SK-N-SH (cell line): ENCODE data around the gene BPIFB3. TPM values are rescaled to one million over a fixed set of nuclear protein-coding genes. Genes with fewer than 3 reads are reported as not detected.

Source experiments
- CTCF ChIA-PET: fragments of 300-600, 350-600 bp; formaldehyde crosslinking; extraction: SDS; loops from one replicate; lab custom pipeline; 2021; lab: Yijun Ruan, JAX
- POLR2A ChIA-PET: fragments of 350-600 bp; sonication (Branson Sonifier 250); formaldehyde crosslinking; extraction: SDS; loops from one replicate; lab custom pipeline; 2020; ENCODE audit warnings: antibody characterized with exemption, inconsistent platforms; lab: Yijun Ruan, JAX
- DNase-seq: peaks from one replicate; pipeline ENCODE4 v3.0.0; 2012
- H2AFZ ChIP-seq: fragments of 200-600 bp; sonication (generic); 2 replicates; pipeline ENCODE4 v1.8.1; 2016; ENCODE audit warnings: antibody characterized with exemption, mild to moderate bottlenecking, low read depth
- H3F3A ChIP-seq: fragments of 200-600 bp; sonication (generic); replicated peaks from 2 replicates; pipeline ENCODE3; 2016; ENCODE audit warnings: antibody characterized with exemption, mild to moderate bottlenecking; ENCODE audit not compliant: insufficient read depth
- H3K27ac ChIP-seq, 2 experiments: fragments of 200-500 bp in 1 of 2; fragments of 200-600 bp in 1 of 2; sonication (Bioruptor generic) in 1 of 2; sonication (generic), shearing (Covaris generic) in 1 of 2; 2 replicates each; pipeline versions ENCODE4 v1.5.1 to v1.6.1; 2014 to 2016; ENCODE audit warnings: low read depth in 2 of 2, inconsistent platforms in 1 of 2, low read length in 1 of 2, mild to moderate bottlenecking in 1 of 2, mixed read lengths in 1 of 2
- H3K27me3 ChIP-seq: fragments of 200-600 bp; sonication (generic), shearing (Covaris generic); 2 replicates; pipeline ENCODE4 v1.6.1; 2016; ENCODE audit warnings: mixed run types; ENCODE audit not compliant: insufficient read depth
- H3K36me3 ChIP-seq, 2 experiments: fragments of 200-500 bp in 1 of 2; fragments of 200-600 bp in 1 of 2; sonication (Bioruptor generic) in 1 of 2; sonication (generic) in 1 of 2; replicated peaks in 1 of 2; 2 replicates each; pipeline versions ENCODE3 to v1.5.1; 2014 to 2016; ENCODE audit warnings: low read length in 1 of 2, mild to moderate bottlenecking in 1 of 2; ENCODE audit not compliant: insufficient read depth in 2 of 2, control insufficient read depth in 1 of 2
- H3K4me1 ChIP-seq, 2 experiments: fragments of 200-500 bp in 1 of 2; fragments of 200-600 bp in 1 of 2; sonication (Bioruptor generic) in 1 of 2; sonication (generic), shearing (Covaris generic) in 1 of 2; 2 replicates each; pipeline versions ENCODE4 v1.5.1 to v1.6.1; 2014 to 2016; ENCODE audit warnings: low read depth in 1 of 2, low read length in 1 of 2, mixed run types in 1 of 2; ENCODE audit not compliant: insufficient read depth in 2 of 2, control insufficient read depth in 1 of 2
- H3K4me2 ChIP-seq: fragments of 200-600 bp; sonication (generic), shearing (Covaris generic); 2 replicates; pipeline ENCODE4 v1.6.1; 2017; ENCODE audit warnings: mixed run types
- H3K4me3 ChIP-seq, 2 experiments: fragments of 200-500 bp in 1 of 2; fragments of 200-600 bp in 1 of 2; sonication (Bioruptor generic) in 1 of 2; sonication (generic), shearing (Covaris generic) in 1 of 2; 2 replicates each; pipeline versions ENCODE4 v1.5.1 to v1.8.1; 2014 to 2016; ENCODE audit warnings: low read depth in 2 of 2, inconsistent platforms in 1 of 2, low read length in 1 of 2, mild to moderate bottlenecking in 1 of 2, mixed read lengths in 1 of 2, moderate library complexity in 1 of 2
- H3K79me2 ChIP-seq: fragments of 200-600 bp; sonication (generic); 2 replicates; pipeline ENCODE4 v1.8.1; 2017; ENCODE audit warnings: mild to moderate bottlenecking; ENCODE audit not compliant: insufficient read depth
- H3K9ac ChIP-seq: fragments of 200-600 bp; sonication (generic); 2 replicates; pipeline ENCODE4 v1.6.1; 2017; ENCODE audit warnings: mixed run types
- H3K9me2 ChIP-seq: fragments of 200-600 bp; sonication (generic); 2 replicates; pipeline ENCODE4 v1.6.1; 2017; ENCODE audit warnings: mixed run types
- H3K9me3 ChIP-seq: fragments of 200-600 bp; sonication (generic); 2 replicates; pipeline ENCODE4 v1.6.1; 2017; ENCODE audit warnings: mixed run types, mild to moderate bottlenecking, moderate library complexity
- H4K20me1 ChIP-seq: fragments of 200-600 bp; sonication (generic); 2 replicates; pipeline ENCODE4 v1.6.1; 2017; ENCODE audit warnings: mild to moderate bottlenecking, mixed run types; ENCODE audit not compliant: insufficient read depth
- CHD2 ChIP-seq: fragments of 150-350 bp; IDR thresholded peaks from 2 replicates; pipeline ENCODE4 v1.6.1; 2018; ENCODE audit warnings: low read length; ENCODE audit not compliant: partially characterized antibody
- ELF1 ChIP-seq: IDR thresholded peaks from 2 replicates; pipeline ENCODE4 v1.4.0; 2012
- EZH2phosphoT487 ChIP-seq: fragments of 200-600 bp; sonication (generic); IDR thresholded peaks from 2 replicates; pipeline ENCODE4 v1.6.1; 2017; ENCODE audit warnings: low read depth, mixed run types, mild to moderate bottlenecking, antibody characterized with exemption, moderate library complexity, borderline replicate concordance
- GATA2 ChIP-seq: sonication (generic); formaldehyde crosslinking; IDR thresholded peaks from 2 replicates; pipeline ENCODE4 v1.5.0; 2020; ENCODE audit warnings: mild to moderate bottlenecking, missing genetic modification reagents
- MEF2A ChIP-seq: IDR thresholded peaks from 2 replicates; pipeline ENCODE4 v1.4.0; 2012; ENCODE audit warnings: low read depth, borderline replicate concordance
- NRF1 ChIP-seq: IDR thresholded peaks from 2 replicates; pipeline ENCODE4 v1.6.1; 2012; ENCODE audit warnings: low read depth, mild to moderate bottlenecking, low read length
- POLR2AphosphoS5 ChIP-seq: IDR thresholded peaks from 2 replicates; pipeline ENCODE4 v1.6.1; 2012; ENCODE audit warnings: low read depth, low read length
- RAD21 ChIP-seq: IDR thresholded peaks from 2 replicates; pipeline ENCODE4 v1.6.1; 2012; ENCODE audit warnings: mild to moderate bottlenecking, low read length
- RCOR1 ChIP-seq: fragments of 150-350 bp; IDR thresholded peaks from 2 replicates; pipeline ENCODE4 v1.6.1; 2017; ENCODE audit warnings: antibody characterized with exemption, low read length
- TAF1 ChIP-seq: IDR thresholded peaks from 2 replicates; pipeline ENCODE4 v1.6.1; 2012; ENCODE audit warnings: low read depth, mild to moderate bottlenecking, low read length, moderate library complexity, borderline replicate concordance
- TEAD4 ChIP-seq: IDR thresholded peaks from 2 replicates; pipeline ENCODE4 v1.4.0; 2012; ENCODE audit warnings: mild to moderate bottlenecking, borderline replicate concordance; ENCODE audit not compliant: insufficient read depth
- YY1 ChIP-seq: IDR thresholded peaks from 2 replicates; pipeline ENCODE4 v1.4.0; 2012; ENCODE audit warnings: low read depth, mild to moderate bottlenecking
- WGBS: methylation state at CpG from one replicate; pipeline ENCODE4 v1.1.6; 2017; ENCODE audit warnings: low lambda C conversion rate; 5-methylcytosine and 5-hydroxymethylcytosine counted together
- polyA plus RNA-seq, 3 experiments: library from polyadenylated mRNA; depleted of rRNA; stranded (reverse); fragments of >200 nt; gene quantifications; 2 replicates each; pipeline ENCODE4 v1.2.3, GENCODE V29; 2012
- TF ChIP-seq, protein P1 (sequence below): IDR thresholded peaks from 2 replicates; pipeline ENCODE4 v1.4.0; 2012; ENCODE audit warnings: low read depth, borderline replicate concordance
- TF ChIP-seq, protein P2 (sequence below): IDR thresholded peaks from 2 replicates; pipeline ENCODE4 v1.6.1; 2012; ENCODE audit warnings: mild to moderate bottlenecking, low read depth, low read length, moderate library complexity

Gene BPIFB3
- polyA plus RNA-seq, 1 of the 3 experiments (the other 2 are of a cell fraction): not detected

DNA sequence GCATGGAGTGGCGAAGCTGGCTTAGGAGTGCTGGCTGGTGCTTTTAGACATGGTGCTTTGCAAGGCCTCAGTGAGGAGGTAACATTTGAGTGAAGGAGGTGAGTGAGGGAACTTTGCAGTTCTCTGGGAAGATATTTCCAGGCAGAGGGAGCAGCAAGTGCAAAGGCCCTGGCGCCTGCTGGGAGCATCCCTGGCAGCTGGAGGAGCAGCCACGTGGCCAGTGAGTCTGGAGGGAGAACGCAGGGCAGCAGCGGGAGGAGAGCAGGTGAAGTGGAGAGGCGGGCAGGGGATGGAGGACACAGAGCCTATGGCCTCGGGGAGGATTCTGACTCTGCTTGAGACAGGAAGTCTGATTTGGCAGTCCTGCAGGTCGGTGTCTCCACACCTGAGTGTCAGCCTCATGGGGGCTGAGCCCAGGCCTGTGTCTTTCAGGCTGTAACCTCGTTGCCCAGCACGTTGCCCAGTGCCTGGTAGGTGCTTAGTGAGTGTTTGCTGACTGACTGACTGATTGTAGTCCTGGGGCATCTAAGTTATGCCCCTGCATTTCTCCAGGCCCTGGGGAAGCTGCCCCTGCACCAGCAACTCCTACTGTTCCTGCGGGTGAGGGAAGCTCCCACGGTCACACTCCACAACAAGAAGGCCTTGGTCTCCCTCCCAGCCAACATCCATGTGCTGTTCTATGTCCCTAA, 14.7 kb downstream of the BPIFB3 start (continued):
- TF ChIP-seq, protein P1, sequence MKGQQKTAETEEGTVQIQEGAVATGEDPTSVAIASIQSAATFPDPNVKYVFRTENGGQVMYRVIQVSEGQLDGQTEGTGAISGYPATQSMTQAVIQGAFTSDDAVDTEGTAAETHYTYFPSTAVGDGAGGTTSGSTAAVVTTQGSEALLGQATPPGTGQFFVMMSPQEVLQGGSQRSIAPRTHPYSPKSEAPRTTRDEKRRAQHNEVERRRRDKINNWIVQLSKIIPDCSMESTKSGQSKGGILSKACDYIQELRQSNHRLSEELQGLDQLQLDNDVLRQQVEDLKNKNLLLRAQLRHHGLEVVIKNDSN: no peak
- TF ChIP-seq YY1 (no peak), CHD2 (no peak), TAF1 (no peak)

DNA sequence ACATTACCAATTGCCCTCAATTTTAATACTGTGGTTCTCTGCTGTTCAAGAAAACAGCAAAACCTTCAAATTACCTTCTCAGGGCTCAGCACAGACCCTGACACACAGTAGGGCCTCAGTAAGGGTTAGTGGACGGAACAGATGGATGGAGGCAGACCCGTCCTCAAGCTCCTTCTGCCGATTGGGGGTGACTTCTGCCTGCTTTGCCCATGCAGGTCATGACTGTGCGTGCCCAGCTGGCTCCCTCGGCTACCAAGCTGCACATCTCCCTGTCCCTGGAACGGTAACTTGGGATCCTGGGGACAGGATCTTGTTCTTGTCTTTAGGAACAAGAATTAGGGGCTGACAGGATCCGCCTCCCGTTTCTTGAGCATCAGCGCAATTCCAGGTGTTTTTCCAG, 16.0 kb downstream of the BPIFB3 start:
- no peak for DNase-seq
- no peak overlapping the region for H3K9ac ChIP-seq
- H3K79me2 ChIP-seq: no peaks in the 10 kb centered on the region
- H4K20me1 ChIP-seq: no peaks in the 10 kb centered on the region
- H3K36me3 ChIP-seq: no peaks in the 10 kb centered on the region
- no peak overlapping the region for H3K4me3 ChIP-seq
- no peak overlapping the region for H3K4me2 ChIP-seq
- WGBS: 3% methylated on average over 4 of the region's 9 CpGs
- POLR2A ChIA-PET: no interaction called here
- TF ChIP-seq, protein P2, sequence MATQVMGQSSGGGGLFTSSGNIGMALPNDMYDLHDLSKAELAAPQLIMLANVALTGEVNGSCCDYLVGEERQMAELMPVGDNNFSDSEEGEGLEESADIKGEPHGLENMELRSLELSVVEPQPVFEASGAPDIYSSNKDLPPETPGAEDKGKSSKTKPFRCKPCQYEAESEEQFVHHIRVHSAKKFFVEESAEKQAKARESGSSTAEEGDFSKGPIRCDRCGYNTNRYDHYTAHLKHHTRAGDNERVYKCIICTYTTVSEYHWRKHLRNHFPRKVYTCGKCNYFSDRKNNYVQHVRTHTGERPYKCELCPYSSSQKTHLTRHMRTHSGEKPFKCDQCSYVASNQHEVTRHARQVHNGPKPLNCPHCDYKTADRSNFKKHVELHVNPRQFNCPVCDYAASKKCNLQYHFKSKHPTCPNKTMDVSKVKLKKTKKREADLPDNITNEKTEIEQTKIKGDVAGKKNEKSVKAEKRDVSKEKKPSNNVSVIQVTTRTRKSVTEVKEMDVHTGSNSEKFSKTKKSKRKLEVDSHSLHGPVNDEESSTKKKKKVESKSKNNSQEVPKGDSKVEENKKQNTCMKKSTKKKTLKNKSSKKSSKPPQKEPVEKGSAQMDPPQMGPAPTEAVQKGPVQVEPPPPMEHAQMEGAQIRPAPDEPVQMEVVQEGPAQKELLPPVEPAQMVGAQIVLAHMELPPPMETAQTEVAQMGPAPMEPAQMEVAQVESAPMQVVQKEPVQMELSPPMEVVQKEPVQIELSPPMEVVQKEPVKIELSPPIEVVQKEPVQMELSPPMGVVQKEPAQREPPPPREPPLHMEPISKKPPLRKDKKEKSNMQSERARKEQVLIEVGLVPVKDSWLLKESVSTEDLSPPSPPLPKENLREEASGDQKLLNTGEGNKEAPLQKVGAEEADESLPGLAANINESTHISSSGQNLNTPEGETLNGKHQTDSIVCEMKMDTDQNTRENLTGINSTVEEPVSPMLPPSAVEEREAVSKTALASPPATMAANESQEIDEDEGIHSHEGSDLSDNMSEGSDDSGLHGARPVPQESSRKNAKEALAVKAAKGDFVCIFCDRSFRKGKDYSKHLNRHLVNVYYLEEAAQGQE: no peak
- TF ChIP-seq NRF1 (no peak), RCOR1 (no peak), GATA2 (CRISPR knock-in tag) (no peak), POLR2AphosphoS5 (no peak), ELF1 (no peak), RAD21 (no peak), MEF2A (no peak), EZH2phosphoT487 (no peak), TEAD4 (no peak)
- TF ChIP-seq, all 33 proteins: peak for 0
- CTCF ChIA-PET: no interaction called here
- no peaks in the 10 kb centered on the region for H3K9me2 ChIP-seq
- H3K9me3 ChIP-seq: no peaks in the 10 kb centered on the region
- H3K27ac ChIP-seq: no peak overlapping the region
- H3F3A ChIP-seq: no peaks in the 10 kb centered on the region
- H2AFZ ChIP-seq: no peak overlapping the region
- H3K4me1 ChIP-seq: no peaks in the 10 kb centered on the region
- H3K27me3 ChIP-seq: peaks cover 44% of the 10 kb centered on the region
